SU-DHL-6 (cell line): ENCODE measurements around the gene ITIH3.

Experiments used
- EZH2phosphoT487 ChIP-seq: fragments of 200-600 bp; sonication (generic), shearing (Covaris generic); conservative IDR thresholded peaks from 2 replicates; pipeline ENCODE4 v1.6.1; 2018; ENCODE audit warnings: mild to moderate bottlenecking, antibody characterized with exemption, low read length, moderate library complexity, mixed read lengths
- TF ChIP-seq, protein P1 (sequence below): fragments of 200-600 bp; sonication (generic); IDR thresholded peaks from one replicate; pipeline ENCODE4 v1.5.1; 2017; ENCODE audit warnings: antibody characterized with exemption, mild to moderate bottlenecking, low read length, moderate library complexity; ENCODE audit not compliant: insufficient read depth, poor library complexity, severe bottlenecking

- TF ChIP-seq, protein P1, sequence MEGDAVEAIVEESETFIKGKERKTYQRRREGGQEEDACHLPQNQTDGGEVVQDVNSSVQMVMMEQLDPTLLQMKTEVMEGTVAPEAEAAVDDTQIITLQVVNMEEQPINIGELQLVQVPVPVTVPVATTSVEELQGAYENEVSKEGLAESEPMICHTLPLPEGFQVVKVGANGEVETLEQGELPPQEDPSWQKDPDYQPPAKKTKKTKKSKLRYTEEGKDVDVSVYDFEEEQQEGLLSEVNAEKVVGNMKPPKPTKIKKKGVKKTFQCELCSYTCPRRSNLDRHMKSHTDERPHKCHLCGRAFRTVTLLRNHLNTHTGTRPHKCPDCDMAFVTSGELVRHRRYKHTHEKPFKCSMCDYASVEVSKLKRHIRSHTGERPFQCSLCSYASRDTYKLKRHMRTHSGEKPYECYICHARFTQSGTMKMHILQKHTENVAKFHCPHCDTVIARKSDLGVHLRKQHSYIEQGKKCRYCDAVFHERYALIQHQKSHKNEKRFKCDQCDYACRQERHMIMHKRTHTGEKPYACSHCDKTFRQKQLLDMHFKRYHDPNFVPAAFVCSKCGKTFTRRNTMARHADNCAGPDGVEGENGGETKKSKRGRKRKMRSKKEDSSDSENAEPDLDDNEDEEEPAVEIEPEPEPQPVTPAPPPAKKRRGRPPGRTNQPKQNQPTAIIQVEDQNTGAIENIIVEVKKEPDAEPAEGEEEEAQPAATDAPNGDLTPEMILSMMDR, result no peak
- TF ChIP-seq EZH2phosphoT487, result no peak
These were observed 6.6 kb upstream of the ITIH3 start for GRCh38 chr3:52787672-52788625.
